ENCODE measurements around the gene AP3S1. TPM values are rescaled to one million over a fixed set of nuclear protein-coding genes. Genes with fewer than 3 reads are reported as not detected.
"Not testable (repeated sequence)": the region's sequence is repeated elsewhere in the genome, so short reads cannot be mapped to it uniquely, and the experiment has no call there.

AP3S1 gene
- total RNA-seq, 1 donor from 2014 or later: 56.0 TPM

GRCh38 chr5:115815693-115816225 lies 26.0 kb upstream of the AP3S1 start:
- H3K4me1 Mint-ChIP-seq: peaks cover 29% of the 10 kb centered on the region
- TF ChIP-seq CTCF (IDR thresholded peaks at IDR 0.05; ENCODE audit: unreplicated experiment): no peak
- peak overlapping the region; percentile 93 for H3K4me3 Mint-ChIP-seq
- peak in 1 of 2 experiments; percentile 40 for DNase-seq (ENCODE audit: low spot score in 2 of 2, unreplicated experiment in 2 of 2)
- H3K27me3 Mint-ChIP-seq (ENCODE audit: low read depth): peaks cover 28% of the 10 kb centered on the region
- H3K27ac Mint-ChIP-seq: peak overlapping the region; percentile 93
- H3K9me3 Mint-ChIP-seq: no peaks in the 10 kb centered on the region
- H3K36me3 Mint-ChIP-seq: no peaks in the 10 kb centered on the region

GRCh38 chr5:115816226-115817081 lies 25.3 kb upstream of the AP3S1 start, which contains the start of gene CDO1:
Gene CDO1 (minus strand): TSS chr5:115816659. CDS start chr5:115816397, 262 bp downstream.
- peaks cover 24% of the 10 kb centered on the region for H3K4me1 Mint-ChIP-seq
- H3K27ac Mint-ChIP-seq: peak within 1 kb of the TSS; percentile 93
- DNase-seq (ENCODE audit: low spot score in 2 of 2, unreplicated experiment in 2 of 2): peak; percentile 42 to 72
- H3K36me3 Mint-ChIP-seq: no peaks in the 10 kb centered on the region
- TF ChIP-seq CTCF (IDR thresholded peaks at IDR 0.05; ENCODE audit: unreplicated experiment): no peak
- H3K4me3 Mint-ChIP-seq: peak within 1 kb of the TSS; percentile 93
- no peaks in the 10 kb centered on the region for H3K9me3 Mint-ChIP-seq
- H3K27me3 Mint-ChIP-seq (ENCODE audit: low read depth): peaks cover 28% of the 10 kb centered on the region

- Mint-ChIP-seq H3K27me3 (ENCODE audit: low read depth) (peaks cover 28% of the 10 kb centered on the region), H3K36me3 (no peaks in the 10 kb centered on the region), H3K4me3 (peak overlapping the region; percentile 35), H3K4me1 (peaks cover 24% of the 10 kb centered on the region), H3K27ac (no peak overlapping the region), H3K9me3 (no peaks in the 10 kb centered on the region)
- DNase-seq (ENCODE audit: low spot score in 2 of 2, unreplicated experiment in 2 of 2): no peak
- no peak for TF ChIP-seq CTCF (IDR thresholded peaks at IDR 0.05; ENCODE audit: unreplicated experiment)
Measured at GRCh38 chr5:115817386-115817785, 24.3 kb upstream of the AP3S1 start.

- no peaks in the 10 kb centered on the region for H3K36me3 Mint-ChIP-seq
- peaks cover 24% of the 10 kb centered on the region for H3K27me3 Mint-ChIP-seq (ENCODE audit: low read depth)
- DNase-seq (ENCODE audit: low spot score in 2 of 2, unreplicated experiment in 2 of 2): no peak
- no peak overlapping the region for H3K27ac Mint-ChIP-seq
- H3K4me3 Mint-ChIP-seq: no peak overlapping the region
- peaks cover 7% of the 10 kb centered on the region for H3K9me3 Mint-ChIP-seq
- peaks cover 16% of the 10 kb centered on the region for H3K4me1 Mint-ChIP-seq
- no peak for TF ChIP-seq CTCF (IDR thresholded peaks at IDR 0.05; ENCODE audit: unreplicated experiment)
Measured at GRCh38 chr5:115818821-115819220, 22.9 kb upstream of the AP3S1 start.

GRCh38 chr5:115820846-115821245 lies 20.9 kb upstream of the AP3S1 start:
- no peak overlapping the region for H3K4me3 Mint-ChIP-seq
- no peaks in the 10 kb centered on the region for H3K4me1 Mint-ChIP-seq
- H3K9me3 Mint-ChIP-seq: peaks cover 21% of the 10 kb centered on the region
- no peak overlapping the region for H3K27ac Mint-ChIP-seq
- no peak for TF ChIP-seq CTCF (IDR thresholded peaks at IDR 0.05; ENCODE audit: unreplicated experiment)
- no peak for DNase-seq (ENCODE audit: low spot score in 2 of 2, unreplicated experiment in 2 of 2)
- H3K27me3 Mint-ChIP-seq (ENCODE audit: low read depth): peaks cover 5% of the 10 kb centered on the region
- H3K36me3 Mint-ChIP-seq: no peaks in the 10 kb centered on the region

- Mint-ChIP-seq H3K9me3 (peaks cover 34% of the 10 kb centered on the region), H3K36me3 (peaks cover 20% of the 10 kb centered on the region)
- not testable (repeated sequence) for H3K4me3 Mint-ChIP-seq; H3K27ac Mint-ChIP-seq; H3K4me1 Mint-ChIP-seq; H3K27me3 Mint-ChIP-seq (ENCODE audit: low read depth); DNase-seq (ENCODE audit: low spot score in 2 of 2, unreplicated experiment in 2 of 2)
Measured at GRCh38 chr5:115824983-115825382, 16.8 kb upstream of the AP3S1 start.
